K562 (cell line): ENCODE results near the gene EEFSEC.

Source experiments
- CREB1 ChIP-seq, 2 experiments: sonication (generic) in 1 of 2; formaldehyde crosslinking in 1 of 2; IDR thresholded peaks; 2 replicates each; pipeline versions ENCODE4 v1.6.1 to v1.8.0; 2012 to 2022; ENCODE audit warnings: inconsistent platforms in 1 of 2, mild to moderate bottlenecking in 1 of 2, missing genetic modification reagents in 1 of 2, moderate library complexity in 1 of 2
- EP300 ChIP-seq: IDR thresholded peaks from 2 replicates; pipeline ENCODE4 v1.6.1; 2012; ENCODE audit warnings: low read length, improper control_type of control experiment
- FOXA3 ChIP-seq, 2 experiments: fragments of 450-650 bp in 1 of 2; sonication (generic) in 1 of 2; formaldehyde crosslinking; IDR thresholded peaks in 1 of 2; conservative IDR thresholded peaks in 1 of 2; 2 replicates each; pipeline versions ENCODE4 v1.4.0 to v1.8.0; 2020 to 2022; ENCODE audit warnings: mild to moderate bottlenecking in 2 of 2, missing genetic modification reagents in 1 of 2
- GTF2F1 ChIP-seq: IDR thresholded peaks from 2 replicates; pipeline ENCODE4 v1.6.1; 2011; ENCODE audit warnings: low read depth, low read length, improper control_type of control experiment
- MCM2 ChIP-seq: fragments of 450-650 bp; IDR thresholded peaks from 2 replicates; pipeline ENCODE4 v1.6.1; 2017; ENCODE audit warnings: low read depth, mild to moderate bottlenecking
- POLR2A ChIP-seq: fragments of 450-650 bp; conservative IDR thresholded peaks from 2 replicates; pipeline ENCODE4 v1.6.1; 2016
- RAD51 ChIP-seq: fragments of 450-650 bp; IDR thresholded peaks from 2 replicates; pipeline ENCODE4 v1.7.1; 2016; ENCODE audit warnings: low read depth, mild to moderate bottlenecking, borderline replicate concordance
- RNF2 ChIP-seq: sonication (generic); IDR thresholded peaks from 2 replicates; pipeline ENCODE4 v1.6.1; 2016
- SMC3 ChIP-seq: conservative IDR thresholded peaks from 2 replicates; pipeline ENCODE4 v1.6.1; 2011; ENCODE audit warnings: low read depth, low read length, improper control_type of control experiment; ENCODE audit not compliant: insufficient read depth
- SREBF2 ChIP-seq: sonication (generic); formaldehyde crosslinking; IDR thresholded peaks from 2 replicates; pipeline ENCODE4 v1.4.0; 2020; ENCODE audit warnings: mild to moderate bottlenecking, missing genetic modification reagents
- ZBED1 ChIP-seq: IDR thresholded peaks from 2 replicates; pipeline ENCODE4 v1.6.1; 2014
- TF ChIP-seq, protein P1 (sequence below), 3 experiments: IDR thresholded peaks in 2 of 3; conservative IDR thresholded peaks in 1 of 3; 2 replicates each; pipeline ENCODE4 v1.5.1; 2011 to 2012; ENCODE audit warnings: low read length in 3 of 3, mild to moderate bottlenecking in 3 of 3, control low read depth in 2 of 3, improper control_type of control experiment in 1 of 3, inconsistent platforms in 1 of 3, low read depth in 1 of 3, mixed read lengths in 1 of 3, moderate library complexity in 1 of 3; ENCODE audit not compliant: insufficient read depth in 2 of 3
- TF ChIP-seq, protein P2 (sequence below): fragments of 450-650 bp; IDR thresholded peaks from 2 replicates; pipeline ENCODE4 v1.6.1; 2018; ENCODE audit not compliant: partially characterized antibody
- TF ChIP-seq, protein P3 (sequence below): sonication (generic); formaldehyde crosslinking; IDR thresholded peaks from 2 replicates; pipeline ENCODE4 v1.9.0; 2022; ENCODE audit warnings: mild to moderate bottlenecking, missing genetic modification reagents

DNA sequence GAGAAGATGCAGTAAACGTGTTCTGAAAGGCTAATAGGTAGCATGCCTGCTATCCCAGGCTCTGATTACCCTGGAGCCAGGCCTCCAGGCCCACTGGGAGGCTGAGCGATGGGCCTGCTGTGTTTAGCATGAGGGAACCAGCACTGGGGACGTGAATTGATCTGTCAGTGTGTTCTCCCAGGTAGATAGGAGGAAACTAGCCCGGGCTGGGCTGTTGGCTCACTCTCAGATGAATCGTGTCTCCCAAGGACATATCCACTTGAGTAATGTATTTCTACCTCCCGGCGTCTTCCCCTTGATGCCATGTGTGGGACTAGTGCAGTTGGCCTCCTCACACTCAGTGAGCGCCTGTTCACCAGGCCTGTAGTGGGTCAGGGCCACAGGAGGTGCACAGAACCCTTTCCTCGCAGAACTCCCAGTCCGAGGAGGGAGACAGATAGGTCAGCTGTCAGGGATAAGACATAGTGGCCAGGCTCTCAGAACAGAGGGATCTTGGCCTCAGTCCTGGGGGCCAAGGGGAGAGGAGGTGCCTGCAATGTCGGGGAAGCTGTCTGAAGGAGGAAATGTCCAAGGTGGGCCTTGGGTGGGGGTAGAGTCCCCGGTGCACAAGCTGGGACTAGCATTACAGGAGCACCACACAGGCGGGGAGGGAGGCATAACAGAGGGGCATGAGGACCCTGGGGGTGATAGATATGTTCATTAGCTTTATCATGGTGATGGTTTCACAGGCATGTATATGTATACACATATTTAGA, 201.7 kb downstream of the EEFSEC start:
- TF ChIP-seq RNF2 (no peak), MCM2 (no peak), SMC3 (no peak), ZBED1 (no peak), GTF2F1 (no peak), POLR2A (no peak), RAD51 (no peak), EP300 (no peak), FOXA3 (CRISPR knock-in tag; conservative IDR thresholded peaks at IDR 0.05 in 1 of 2, IDR thresholded peaks at IDR 0.05 in 1 of 2) (no peak), CREB1 (IDR thresholded peaks at IDR 0.05) (no peak), CREB1 (CRISPR knock-in tag; IDR thresholded peaks at IDR 0.05) (no peak), SREBF2 (no peak)
- TF ChIP-seq, protein P1, sequence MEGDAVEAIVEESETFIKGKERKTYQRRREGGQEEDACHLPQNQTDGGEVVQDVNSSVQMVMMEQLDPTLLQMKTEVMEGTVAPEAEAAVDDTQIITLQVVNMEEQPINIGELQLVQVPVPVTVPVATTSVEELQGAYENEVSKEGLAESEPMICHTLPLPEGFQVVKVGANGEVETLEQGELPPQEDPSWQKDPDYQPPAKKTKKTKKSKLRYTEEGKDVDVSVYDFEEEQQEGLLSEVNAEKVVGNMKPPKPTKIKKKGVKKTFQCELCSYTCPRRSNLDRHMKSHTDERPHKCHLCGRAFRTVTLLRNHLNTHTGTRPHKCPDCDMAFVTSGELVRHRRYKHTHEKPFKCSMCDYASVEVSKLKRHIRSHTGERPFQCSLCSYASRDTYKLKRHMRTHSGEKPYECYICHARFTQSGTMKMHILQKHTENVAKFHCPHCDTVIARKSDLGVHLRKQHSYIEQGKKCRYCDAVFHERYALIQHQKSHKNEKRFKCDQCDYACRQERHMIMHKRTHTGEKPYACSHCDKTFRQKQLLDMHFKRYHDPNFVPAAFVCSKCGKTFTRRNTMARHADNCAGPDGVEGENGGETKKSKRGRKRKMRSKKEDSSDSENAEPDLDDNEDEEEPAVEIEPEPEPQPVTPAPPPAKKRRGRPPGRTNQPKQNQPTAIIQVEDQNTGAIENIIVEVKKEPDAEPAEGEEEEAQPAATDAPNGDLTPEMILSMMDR (IDR thresholded peaks at IDR 0.05 in 2 of 3, conservative IDR thresholded peaks at IDR 0.05 in 1 of 3; ENCODE audit: insufficient read depth in 2 of 3, low read depth in 1 of 3, low read length in 3 of 3), result no peak
- TF ChIP-seq, protein P2, sequence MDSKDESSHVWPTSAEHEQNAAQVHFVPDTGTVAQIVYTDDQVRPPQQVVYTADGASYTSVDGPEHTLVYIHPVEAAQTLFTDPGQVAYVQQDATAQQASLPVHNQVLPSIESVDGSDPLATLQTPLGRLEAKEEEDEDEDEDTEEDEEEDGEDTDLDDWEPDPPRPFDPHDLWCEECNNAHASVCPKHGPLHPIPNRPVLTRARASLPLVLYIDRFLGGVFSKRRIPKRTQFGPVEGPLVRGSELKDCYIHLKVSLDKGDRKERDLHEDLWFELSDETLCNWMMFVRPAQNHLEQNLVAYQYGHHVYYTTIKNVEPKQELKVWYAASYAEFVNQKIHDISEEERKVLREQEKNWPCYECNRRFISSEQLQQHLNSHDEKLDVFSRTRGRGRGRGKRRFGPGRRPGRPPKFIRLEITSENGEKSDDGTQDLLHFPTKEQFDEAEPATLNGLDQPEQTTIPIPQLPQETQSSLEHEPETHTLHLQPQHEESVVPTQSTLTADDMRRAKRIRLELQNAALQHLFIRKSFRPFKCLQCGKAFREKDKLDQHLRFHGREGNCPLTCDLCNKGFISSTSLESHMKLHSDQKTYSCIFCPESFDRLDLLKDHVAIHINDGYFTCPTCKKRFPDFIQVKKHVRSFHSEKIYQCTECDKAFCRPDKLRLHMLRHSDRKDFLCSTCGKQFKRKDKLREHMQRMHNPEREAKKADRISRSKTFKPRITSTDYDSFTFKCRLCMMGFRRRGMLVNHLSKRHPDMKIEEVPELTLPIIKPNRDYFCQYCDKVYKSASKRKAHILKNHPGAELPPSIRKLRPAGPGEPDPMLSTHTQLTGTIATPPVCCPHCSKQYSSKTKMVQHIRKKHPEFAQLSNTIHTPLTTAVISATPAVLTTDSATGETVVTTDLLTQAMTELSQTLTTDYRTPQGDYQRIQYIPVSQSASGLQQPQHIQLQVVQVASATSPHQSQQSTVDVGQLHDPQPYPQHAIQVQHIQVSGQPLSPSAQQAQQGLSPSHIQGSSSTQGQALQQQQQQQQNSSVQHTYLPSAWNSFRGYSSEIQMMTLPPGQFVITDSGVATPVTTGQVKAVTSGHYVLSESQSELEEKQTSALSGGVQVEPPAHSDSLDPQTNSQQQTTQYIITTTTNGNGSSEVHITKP, result no peak
- TF ChIP-seq, protein P3, sequence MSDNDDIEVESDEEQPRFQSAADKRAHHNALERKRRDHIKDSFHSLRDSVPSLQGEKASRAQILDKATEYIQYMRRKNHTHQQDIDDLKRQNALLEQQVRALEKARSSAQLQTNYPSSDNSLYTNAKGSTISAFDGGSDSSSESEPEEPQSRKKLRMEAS (CRISPR knock-in tag), result no peak
